Loucy (cell line): Measurements from ENCODE around the gene DAPK1.

ENCODE experiments used
- EZH2phosphoT487 ChIP-seq: fragments of 200-600 bp; IDR thresholded peaks from 2 replicates; pipeline ENCODE4 v1.6.1; 2018; ENCODE audit warnings: antibody characterized with exemption, mild to moderate bottlenecking, moderate library complexity, borderline replicate concordance
- TF ChIP-seq, protein P1 (sequence below): fragments of 200-600 bp; sonication (generic); conservative IDR thresholded peaks from 2 replicates; pipeline ENCODE4 v1.5.1; 2014; ENCODE audit warnings: mild to moderate bottlenecking, antibody characterized with exemption, low read length

GRCh38 chr9:87528969-87529368 is 31.3 kb downstream of the DAPK1 start:
- TF ChIP-seq, protein P1, sequence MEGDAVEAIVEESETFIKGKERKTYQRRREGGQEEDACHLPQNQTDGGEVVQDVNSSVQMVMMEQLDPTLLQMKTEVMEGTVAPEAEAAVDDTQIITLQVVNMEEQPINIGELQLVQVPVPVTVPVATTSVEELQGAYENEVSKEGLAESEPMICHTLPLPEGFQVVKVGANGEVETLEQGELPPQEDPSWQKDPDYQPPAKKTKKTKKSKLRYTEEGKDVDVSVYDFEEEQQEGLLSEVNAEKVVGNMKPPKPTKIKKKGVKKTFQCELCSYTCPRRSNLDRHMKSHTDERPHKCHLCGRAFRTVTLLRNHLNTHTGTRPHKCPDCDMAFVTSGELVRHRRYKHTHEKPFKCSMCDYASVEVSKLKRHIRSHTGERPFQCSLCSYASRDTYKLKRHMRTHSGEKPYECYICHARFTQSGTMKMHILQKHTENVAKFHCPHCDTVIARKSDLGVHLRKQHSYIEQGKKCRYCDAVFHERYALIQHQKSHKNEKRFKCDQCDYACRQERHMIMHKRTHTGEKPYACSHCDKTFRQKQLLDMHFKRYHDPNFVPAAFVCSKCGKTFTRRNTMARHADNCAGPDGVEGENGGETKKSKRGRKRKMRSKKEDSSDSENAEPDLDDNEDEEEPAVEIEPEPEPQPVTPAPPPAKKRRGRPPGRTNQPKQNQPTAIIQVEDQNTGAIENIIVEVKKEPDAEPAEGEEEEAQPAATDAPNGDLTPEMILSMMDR = no peak
- no peak for TF ChIP-seq EZH2phosphoT487
